ENCODE results near the gene CAMTA1. TPM values are rescaled to one million over a fixed set of nuclear protein-coding genes. Genes with fewer than 3 reads are reported as not detected.

Gene CAMTA1
- total RNA-seq, 1 donor from 2014 or later = 63.8 TPM

- no peak overlapping the region for H3K4me3 Mint-ChIP-seq (ENCODE audit: unreplicated experiment)
- H3K27me3 Mint-ChIP-seq (ENCODE audit: low read depth) = no peaks in the 10 kb centered on the region
- peaks cover 11% of the 10 kb centered on the region for H3K9me3 Mint-ChIP-seq (ENCODE audit: low read depth)
- peaks cover 18% of the 10 kb centered on the region for H3K36me3 Mint-ChIP-seq (ENCODE audit: low read depth)
- H3K27ac Mint-ChIP-seq (ENCODE audit: unreplicated experiment) = peak overlapping the region; percentile 3
- TF ChIP-seq CTCF (IDR thresholded peaks at IDR 0.05) = no peak
- H3K4me1 Mint-ChIP-seq (ENCODE audit: low read depth) = peaks cover 19% of the 10 kb centered on the region
- no peak for DNase-seq (ENCODE audit: low spot score)
These were observed 65.3 kb downstream of the CAMTA1 start for GRCh38 chr1:6850537-6850936.

GRCh38 chr1:6852136-6852890 lies 67.1 kb downstream of the CAMTA1 start:
- Mint-ChIP-seq H3K36me3 (ENCODE audit: low read depth) (peaks cover 14% of the 10 kb centered on the region), H3K4me3 (ENCODE audit: unreplicated experiment) (no peak overlapping the region), H3K27ac (ENCODE audit: unreplicated experiment) (no peak overlapping the region), H3K9me3 (ENCODE audit: low read depth) (peaks cover 8% of the 10 kb centered on the region), H3K27me3 (ENCODE audit: low read depth) (no peaks in the 10 kb centered on the region), H3K4me1 (ENCODE audit: low read depth) (peaks cover 24% of the 10 kb centered on the region)
- no peak for DNase-seq (ENCODE audit: low spot score)
- no peak for TF ChIP-seq CTCF (IDR thresholded peaks at IDR 0.05)

GRCh38 chr1:6854166-6854565 lies 68.9 kb downstream of the CAMTA1 start:
- no peak for TF ChIP-seq CTCF (IDR thresholded peaks at IDR 0.05)
- peaks cover 12% of the 10 kb centered on the region for H3K36me3 Mint-ChIP-seq (ENCODE audit: low read depth)
- H3K9me3 Mint-ChIP-seq (ENCODE audit: low read depth) = peaks cover 8% of the 10 kb centered on the region
- H3K4me3 Mint-ChIP-seq (ENCODE audit: unreplicated experiment) = no peak overlapping the region
- no peak overlapping the region for H3K27ac Mint-ChIP-seq (ENCODE audit: unreplicated experiment)
- no peaks in the 10 kb centered on the region for H3K27me3 Mint-ChIP-seq (ENCODE audit: low read depth)
- peaks cover 39% of the 10 kb centered on the region for H3K4me1 Mint-ChIP-seq (ENCODE audit: low read depth)
- DNase-seq (ENCODE audit: low spot score) = no peak

- H3K27ac Mint-ChIP-seq (ENCODE audit: unreplicated experiment) = peak overlapping the region; percentile 52
- H3K27me3 Mint-ChIP-seq (ENCODE audit: low read depth) = no peaks in the 10 kb centered on the region
- peaks cover 7% of the 10 kb centered on the region for H3K9me3 Mint-ChIP-seq (ENCODE audit: low read depth)
- peaks cover 11% of the 10 kb centered on the region for H3K36me3 Mint-ChIP-seq (ENCODE audit: low read depth)
- TF ChIP-seq CTCF (IDR thresholded peaks at IDR 0.05) = no peak
- peaks cover 53% of the 10 kb centered on the region for H3K4me1 Mint-ChIP-seq (ENCODE audit: low read depth)
- DNase-seq (ENCODE audit: low spot score) = no peak
- no peak overlapping the region for H3K4me3 Mint-ChIP-seq (ENCODE audit: unreplicated experiment)
These were observed 72.6 kb downstream of the CAMTA1 start for GRCh38 chr1:6857831-6858230.

GRCh38 chr1:6858596-6858995 lies 73.3 kb downstream of the CAMTA1 start:
- DNase-seq (ENCODE audit: low spot score) = no peak
- H3K4me1 Mint-ChIP-seq (ENCODE audit: low read depth) = peaks cover 54% of the 10 kb centered on the region
- no peaks in the 10 kb centered on the region for H3K27me3 Mint-ChIP-seq (ENCODE audit: low read depth)
- TF ChIP-seq CTCF (IDR thresholded peaks at IDR 0.05) = no peak
- H3K36me3 Mint-ChIP-seq (ENCODE audit: low read depth) = peaks cover 9% of the 10 kb centered on the region
- peaks cover 4% of the 10 kb centered on the region for H3K9me3 Mint-ChIP-seq (ENCODE audit: low read depth)
- peak overlapping the region; percentile 79 for H3K27ac Mint-ChIP-seq (ENCODE audit: unreplicated experiment)
- no peak overlapping the region for H3K4me3 Mint-ChIP-seq (ENCODE audit: unreplicated experiment)
